GM19463 (cell line): Measurements from ENCODE around the gene CXCL8.

ENCODE experiments used
- ATAC-seq: cut with Tn5 transposase; IDR thresholded peaks from one replicate; pipeline ENCODE4 v1.9.1; 2021; ENCODE audit warnings: mild to moderate bottlenecking, moderate library complexity; ENCODE audit not compliant: unreplicated experiment

CXCL8 gene

GRCh38 chr4:73718375-73719373 lies 21.7 kb upstream of the CXCL8 start:
- ATAC-seq: peak; percentile 89

GRCh38 chr4:73721435-73721834 lies 18.9 kb upstream of the CXCL8 start:
- ATAC-seq: no peak

- ATAC-seq: no peak
These were observed 18.5 kb upstream of the CXCL8 start for GRCh38 chr4:73721909-73722308.

- no peak for ATAC-seq
These were observed 17.3 kb upstream of the CXCL8 start for GRCh38 chr4:73723023-73723422.

- ATAC-seq: no peak
These were observed 16.4 kb upstream of the CXCL8 start for GRCh38 chr4:73723928-73724327.

- no peak for ATAC-seq
These were observed 14.9 kb upstream of the CXCL8 start for GRCh38 chr4:73725510-73725909.

GRCh38 chr4:73725985-73726384 lies 14.4 kb upstream of the CXCL8 start:
- no peak for ATAC-seq

GRCh38 chr4:73727685-73728084 lies 12.7 kb upstream of the CXCL8 start:
- ATAC-seq: peak; percentile 71

GRCh38 chr4:73728091-73728741 lies 12.2 kb upstream of the CXCL8 start:
- no peak for ATAC-seq

GRCh38 chr4:73729534-73730165 lies 10.7 kb upstream of the CXCL8 start:
- peak; percentile 53 for ATAC-seq

GRCh38 chr4:73730292-73730691 lies 10.1 kb upstream of the CXCL8 start:
- ATAC-seq: no peak

GRCh38 chr4:73730867-73731266 lies 9.5 kb upstream of the CXCL8 start:
- ATAC-seq: no peak

GRCh38 chr4:73731968-73732610 lies 8.3 kb upstream of the CXCL8 start:
- no peak for ATAC-seq

DNA sequence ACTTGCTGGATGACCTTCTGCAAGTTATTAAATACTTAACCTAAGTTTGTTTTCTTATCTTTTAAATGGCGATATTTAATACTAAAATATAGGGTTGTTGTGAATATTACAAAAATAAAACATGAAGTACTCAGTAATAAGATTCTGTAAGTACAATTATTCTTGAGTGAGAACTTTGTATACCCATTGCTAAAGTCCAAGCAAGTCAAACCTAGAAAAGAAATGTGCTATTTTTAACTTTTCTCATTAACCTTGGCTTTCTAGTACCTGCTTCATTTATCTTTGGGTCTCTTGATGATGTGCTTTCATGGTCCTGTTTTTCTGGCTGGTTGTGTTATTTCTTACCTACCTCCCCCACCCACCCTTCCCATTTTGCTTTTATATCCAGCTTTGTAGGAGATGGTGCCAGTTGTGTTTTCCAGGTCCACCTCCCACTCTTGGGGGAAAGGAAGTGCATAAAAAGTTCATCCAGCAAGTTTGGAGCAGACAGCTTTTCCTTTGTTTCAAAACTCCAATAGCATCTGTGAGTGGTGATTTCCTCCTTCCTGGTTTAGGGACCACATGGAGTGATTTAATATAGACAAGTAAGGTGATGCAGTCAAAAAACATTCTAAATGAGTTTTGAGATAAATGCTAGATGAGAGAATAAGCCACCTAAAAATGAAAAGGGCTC lies 7.5 kb upstream of the CXCL8 start:
- ATAC-seq: peak; percentile 26

DNA sequence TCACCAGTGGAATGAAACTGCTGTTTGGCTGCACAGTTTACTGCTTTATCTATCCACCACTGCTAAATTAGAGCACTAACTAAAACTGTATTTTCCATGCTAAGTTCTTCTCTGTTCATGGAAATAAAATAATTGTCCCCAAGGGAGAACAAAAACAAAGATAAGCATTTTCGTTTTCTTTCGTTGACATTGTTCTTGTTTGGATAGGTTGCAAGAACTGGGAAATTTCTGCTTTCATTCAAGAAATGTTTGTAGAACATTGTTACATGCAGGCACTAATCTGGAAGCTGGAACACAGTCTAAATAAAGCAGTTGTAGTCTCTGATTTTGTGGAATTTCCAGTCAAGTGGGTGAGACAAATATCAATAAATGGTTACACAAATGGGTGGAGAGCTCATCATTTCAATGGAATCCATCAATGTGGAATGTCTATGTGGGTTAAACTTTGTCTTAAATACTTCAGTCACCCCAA lies 5.8 kb upstream of the CXCL8 start:
- no peak for ATAC-seq

GRCh38 chr4:73735231-73735630 lies 5.1 kb upstream of the CXCL8 start:
- peak; percentile 77 for ATAC-seq

DNA sequence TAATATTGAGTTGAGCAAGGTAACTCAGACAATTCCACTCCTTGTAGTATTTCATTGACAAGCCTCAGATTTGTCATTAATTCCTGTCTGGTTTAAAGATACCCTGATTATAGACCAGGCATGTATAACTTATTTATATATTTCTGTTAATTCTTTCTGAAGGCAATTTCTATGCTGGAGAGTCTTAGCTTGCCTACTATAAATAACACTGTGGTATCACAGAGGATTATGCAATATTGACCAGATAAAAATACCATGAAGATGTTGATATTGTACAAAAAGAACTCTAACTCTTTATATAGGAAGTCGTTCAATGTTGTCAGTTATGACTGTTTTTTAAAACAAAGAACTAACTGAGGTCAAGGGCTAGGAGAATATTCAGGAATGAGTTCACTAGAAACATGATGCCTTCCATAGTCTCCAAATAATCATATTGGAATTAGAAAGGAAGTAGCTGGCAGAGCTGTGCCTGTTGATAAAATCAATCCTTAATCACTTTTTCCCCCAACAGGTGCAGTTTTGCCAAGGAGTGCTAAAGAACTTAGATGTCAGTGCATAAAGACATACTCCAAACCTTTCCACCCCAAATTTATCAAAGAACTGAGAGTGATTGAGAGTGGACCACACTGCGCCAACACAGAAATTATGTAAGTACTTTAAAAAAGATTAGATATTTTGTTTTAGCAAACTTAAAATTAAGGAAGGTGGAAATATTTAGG lies 821 bp downstream of the CXCL8 start:
- ATAC-seq: no peak

DNA sequence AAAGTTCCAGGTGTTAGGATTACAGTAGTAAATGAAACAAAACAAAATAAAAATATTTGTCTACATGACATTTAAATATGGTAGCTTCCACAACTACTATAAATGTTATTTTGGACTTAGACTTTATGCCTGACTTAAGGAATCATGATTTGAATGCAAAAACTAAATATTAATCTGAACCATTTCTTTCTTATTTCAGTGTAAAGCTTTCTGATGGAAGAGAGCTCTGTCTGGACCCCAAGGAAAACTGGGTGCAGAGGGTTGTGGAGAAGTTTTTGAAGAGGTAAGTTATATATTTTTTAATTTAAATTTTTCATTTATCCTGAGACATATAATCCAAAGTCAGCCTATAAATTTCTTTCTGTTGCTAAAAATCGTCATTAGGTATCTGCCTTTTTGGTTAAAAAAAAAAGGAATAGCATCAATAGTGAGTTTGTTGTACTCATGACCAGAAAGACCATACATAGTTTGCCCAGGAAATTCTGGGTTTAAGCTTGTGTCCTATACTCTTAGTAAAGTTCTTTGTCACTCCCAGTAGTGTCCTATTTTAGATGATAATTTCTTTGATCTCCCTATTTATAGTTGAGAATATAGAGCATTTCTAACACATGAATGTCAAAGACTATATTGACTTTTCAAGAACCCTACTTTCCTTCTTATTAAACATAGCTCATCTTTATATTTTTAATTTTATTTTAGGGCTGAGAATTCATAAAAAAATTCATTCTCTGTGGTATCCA lies 1.6 kb downstream of the CXCL8 start:
- no peak for ATAC-seq

DNA sequence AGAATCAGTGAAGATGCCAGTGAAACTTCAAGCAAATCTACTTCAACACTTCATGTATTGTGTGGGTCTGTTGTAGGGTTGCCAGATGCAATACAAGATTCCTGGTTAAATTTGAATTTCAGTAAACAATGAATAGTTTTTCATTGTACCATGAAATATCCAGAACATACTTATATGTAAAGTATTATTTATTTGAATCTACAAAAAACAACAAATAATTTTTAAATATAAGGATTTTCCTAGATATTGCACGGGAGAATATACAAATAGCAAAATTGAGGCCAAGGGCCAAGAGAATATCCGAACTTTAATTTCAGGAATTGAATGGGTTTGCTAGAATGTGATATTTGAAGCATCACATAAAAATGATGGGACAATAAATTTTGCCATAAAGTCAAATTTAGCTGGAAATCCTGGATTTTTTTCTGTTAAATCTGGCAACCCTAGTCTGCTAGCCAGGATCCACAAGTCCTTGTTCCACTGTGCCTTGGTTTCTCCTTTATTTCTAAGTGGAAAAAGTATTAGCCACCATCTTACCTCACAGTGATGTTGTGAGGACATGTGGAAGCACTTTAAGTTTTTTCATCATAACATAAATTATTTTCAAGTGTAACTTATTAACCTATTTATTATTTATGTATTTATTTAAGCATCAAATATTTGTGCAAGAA lies 2.3 kb downstream of the CXCL8 start:
- no peak for ATAC-seq
